K562 (cell line): ENCODE results near the gene MCIDAS. TPM values are rescaled to one million over a fixed set of nuclear protein-coding genes. Genes with fewer than 3 reads are reported as not detected.

Source experiments
- ATAC-seq: fragments of 200-7000 bp; cut with Tn5 transposase; 3 replicates; pipeline ENCODE4 v1.9.1; 2020; ENCODE audit warnings: moderate library complexity
- BruUV-seq: library from RNA; stranded (reverse); fragments of 400-500 nt; replicated peaks from 2 replicates; lab custom pipeline; 2021; lab: Mats Ljungman, UMichigan
- CTCF ChIA-PET: fragments of 300-600 bp; formaldehyde crosslinking; extraction: SDS; loops from one replicate; lab custom pipeline; 2021; ENCODE audit warnings: low intra/inter-chr PET ratio; lab: Yijun Ruan, JAX
- POLR2A ChIA-PET: fragments of 300-600, 350-650 bp; sonication (Branson Sonifier 250); formaldehyde crosslinking; extraction: SDS; loops from one replicate; lab custom pipeline; 2021; ENCODE audit warnings: antibody characterized with exemption, inconsistent platforms; lab: Yijun Ruan, JAX
- DNase-seq, 4 experiments: peaks; one replicate each; pipeline versions ENCODE4 v3.0.0 to v3.0.0-alpha.2; 2011 to 2018; ENCODE audit warnings: low spot score in 3 of 4, mixed read lengths in 3 of 4; ENCODE audit errors: extremely low read depth in 1 of 4
- FAIRE-seq: peaks from 2 replicates; lab custom pipeline; 2011; peaks lifted over from hg19 to GRCh38; lab: Jason Lieb, UNC
- H2AFZ ChIP-seq: 2 replicates; pipeline ENCODE4 v1.6.0; 2011; ENCODE audit warnings: low read depth, low read length, control low read depth, inconsistent platforms
- H3K27ac ChIP-seq: fragments of 200-600 bp; 3 replicates; pipeline ENCODE4 v1.8.0; 2011; ENCODE audit warnings: low read depth, mild to moderate bottlenecking, control low read depth, inconsistent platforms, low read length, moderate library complexity, mixed read lengths; ENCODE audit errors: extremely low read depth
- H3K27me3 ChIP-seq, 2 experiments: fragments of 300-600 bp in 1 of 2; 2 replicates in 1 of 2; 3 replicates in 1 of 2; pipeline versions ENCODE4 v1.6.0 to v1.8.0; 2011; ENCODE audit warnings: inconsistent platforms in 2 of 2, low read length in 2 of 2, mild to moderate bottlenecking in 1 of 2, mixed read lengths in 1 of 2, moderate library complexity in 1 of 2; ENCODE audit not compliant: control insufficient read depth in 2 of 2, insufficient read depth in 2 of 2
- H3K36me3 ChIP-seq: fragments of 300-600 bp; 3 replicates; pipeline ENCODE4 v1.8.0; 2011; ENCODE audit warnings: mild to moderate bottlenecking, low read length, inconsistent platforms; ENCODE audit not compliant: control insufficient read depth, insufficient read depth
- H3K4me1 ChIP-seq, 2 experiments: fragments of 200-600 bp in 1 of 2; replicated peaks in 1 of 2; 2 replicates in 1 of 2; 3 replicates in 1 of 2; pipeline versions ENCODE4 v1.5.1 to v1.8.0; 2011; ENCODE audit warnings: inconsistent platforms in 2 of 2, low read length in 2 of 2, mild to moderate bottlenecking in 1 of 2, mixed read lengths in 1 of 2, moderate library complexity in 1 of 2; ENCODE audit not compliant: control insufficient read depth in 2 of 2, insufficient read depth in 2 of 2
- H3K4me2 ChIP-seq: 2 replicates; pipeline ENCODE4 v1.6.1; 2011; ENCODE audit warnings: low read length, control low read depth, inconsistent platforms, mixed read lengths; ENCODE audit not compliant: insufficient read depth
- H3K4me3 ChIP-seq: fragments of 200-600 bp; sonication (generic), shearing (Covaris generic); 2 replicates; pipeline ENCODE4 v1.5.1; 2016; ENCODE audit warnings: control low read depth, inconsistent platforms
- H3K79me2 ChIP-seq: fragments of 200-600 bp; 3 replicates; pipeline ENCODE4 v1.8.0; 2011; ENCODE audit warnings: low read length, inconsistent platforms; ENCODE audit not compliant: control insufficient read depth, insufficient read depth
- H3K9ac ChIP-seq, 2 experiments: 2 replicates each; pipeline versions ENCODE4 v1.6.0 to v1.6.1; 2011; ENCODE audit warnings: low read depth in 2 of 2, low read length in 2 of 2, control low read depth in 1 of 2, inconsistent platforms in 1 of 2, mild to moderate bottlenecking in 1 of 2, mixed read lengths in 1 of 2; ENCODE audit not compliant: insufficient read depth in 1 of 2
- H3K9me1 ChIP-seq: one replicate; pipeline ENCODE4 v1.6.0; 2011; ENCODE audit warnings: inconsistent platforms, mild to moderate bottlenecking, low read length, moderate library complexity; ENCODE audit not compliant: control insufficient read depth, insufficient read depth
- H3K9me3 ChIP-seq: replicated peaks from 2 replicates; pipeline ENCODE4 v1.5.1; 2011; ENCODE audit warnings: low read depth, low read length, inconsistent platforms; ENCODE audit not compliant: control insufficient read depth, insufficient read depth
- H4K20me1 ChIP-seq: replicated peaks from 2 replicates; pipeline ENCODE4 v1.6.1; 2011; ENCODE audit warnings: low read length, inconsistent platforms, mixed read lengths; ENCODE audit not compliant: control insufficient read depth, insufficient read depth
- HNRNPH1 ChIP-seq: fragments of 200-400 bp; formaldehyde crosslinking; optimal IDR thresholded peaks from 2 replicates; pipeline ENCODE3; 2017; ENCODE audit warnings: low read depth, mild to moderate bottlenecking, low read length, moderate library complexity
- MCM5 ChIP-seq: fragments of 450-650 bp; IDR thresholded peaks from 2 replicates; pipeline ENCODE4 v1.6.1; 2016; ENCODE audit warnings: low read depth
- MTA1 ChIP-seq: fragments of 450-650 bp; IDR thresholded peaks from 2 replicates; pipeline ENCODE4 v1.6.1; 2017; ENCODE audit warnings: borderline replicate concordance
- MYNN ChIP-seq, 2 experiments: sonication (generic); formaldehyde crosslinking in 1 of 2; IDR thresholded peaks; 2 replicates each; pipeline versions ENCODE4 v1.5.0 to v1.6.1; 2016 to 2020; ENCODE audit warnings: antibody characterized with exemption in 1 of 2, missing genetic modification reagents in 1 of 2
- NEUROD1 ChIP-seq: fragments of 150-350 bp; IDR thresholded peaks from 2 replicates; pipeline ENCODE4 v1.6.1; 2014; ENCODE audit warnings: borderline replicate concordance, low read length, low read depth; ENCODE audit not compliant: partially characterized antibody
- in situ Hi-C: fragments of 300-500 bp; cut with MboI; formaldehyde crosslinking; loops from 4 replicates; pipeline ENCODE4 v1.15.0; 2018; ENCODE audit warnings: inconsistent platforms, mixed read lengths
- intact Hi-C: fragments of 100-400 bp; cut with micrococcal nuclease; formaldehyde crosslinking; loops from 2 replicates; pipeline ENCODE4 v1.14.2; 2022
- polyA plus RNA-seq, 8 experiments: library from polyadenylated mRNA; depleted of rRNA in 4 of 8; stranded (reverse) in 5 of 8; unstranded in 3 of 8; fragments of >200 nt; fragmentation: Nextera tagmentation in 2 of 8; fragmentation: Illumina TruSeq in 1 of 8; extraction: Ambion mirVana in 2 of 8; extraction: Trizol in 1 of 8; gene quantifications; 2 replicates each; pipeline versions ENCODE4 v1.2.1 to v1.2.3, GENCODE V29; 2011 to 2014; ENCODE audit warnings: inconsistent platforms in 1 of 8, missing spikeins in 1 of 8
- total RNA-seq, 7 experiments: library from RNA; depleted of rRNA in 6 of 7; stranded (reverse); fragments of >200 nt in 6 of 7; fragmentation: Illumina TruSeq in 2 of 7; extraction: Trizol in 2 of 7; gene quantifications; 2 replicates each; pipeline versions ENCODE4 v1.2.1 to v1.2.3, GENCODE V29; 2011 to 2021; ENCODE audit warnings: low replicate concordance in 1 of 7
- TF ChIP-seq, protein P1 (sequence below): sonication (generic); formaldehyde crosslinking; IDR thresholded peaks from 2 replicates; pipeline ENCODE4 v1.8.1; 2023; ENCODE audit warnings: mild to moderate bottlenecking, missing genetic modification reagents
- TF ChIP-seq, protein P2 (sequence below): sonication (generic); formaldehyde crosslinking; IDR thresholded peaks from 2 replicates; pipeline ENCODE4 v1.8.1; 2023; ENCODE audit warnings: mild to moderate bottlenecking, missing genetic modification reagents, moderate library complexity
- TF ChIP-seq, protein P3 (sequence below): fragments of 450-650 bp; IDR thresholded peaks from 2 replicates; pipeline ENCODE4 v1.6.1; 2016
- TF ChIP-seq, protein P4 (sequence below): fragments of 450-650 bp; IDR thresholded peaks from 2 replicates; pipeline ENCODE4 v1.6.1; 2016; ENCODE audit warnings: missing biosample characterization, missing genetic modification characterization

Gene MCIDAS
- total and polyA plus RNA-seq, 9 of the 15 experiments (the other 6 are each of a cell fraction or from before 2014, with no cell fraction given) = 0.07 to 1.5 (median 0.69) TPM

DNA sequence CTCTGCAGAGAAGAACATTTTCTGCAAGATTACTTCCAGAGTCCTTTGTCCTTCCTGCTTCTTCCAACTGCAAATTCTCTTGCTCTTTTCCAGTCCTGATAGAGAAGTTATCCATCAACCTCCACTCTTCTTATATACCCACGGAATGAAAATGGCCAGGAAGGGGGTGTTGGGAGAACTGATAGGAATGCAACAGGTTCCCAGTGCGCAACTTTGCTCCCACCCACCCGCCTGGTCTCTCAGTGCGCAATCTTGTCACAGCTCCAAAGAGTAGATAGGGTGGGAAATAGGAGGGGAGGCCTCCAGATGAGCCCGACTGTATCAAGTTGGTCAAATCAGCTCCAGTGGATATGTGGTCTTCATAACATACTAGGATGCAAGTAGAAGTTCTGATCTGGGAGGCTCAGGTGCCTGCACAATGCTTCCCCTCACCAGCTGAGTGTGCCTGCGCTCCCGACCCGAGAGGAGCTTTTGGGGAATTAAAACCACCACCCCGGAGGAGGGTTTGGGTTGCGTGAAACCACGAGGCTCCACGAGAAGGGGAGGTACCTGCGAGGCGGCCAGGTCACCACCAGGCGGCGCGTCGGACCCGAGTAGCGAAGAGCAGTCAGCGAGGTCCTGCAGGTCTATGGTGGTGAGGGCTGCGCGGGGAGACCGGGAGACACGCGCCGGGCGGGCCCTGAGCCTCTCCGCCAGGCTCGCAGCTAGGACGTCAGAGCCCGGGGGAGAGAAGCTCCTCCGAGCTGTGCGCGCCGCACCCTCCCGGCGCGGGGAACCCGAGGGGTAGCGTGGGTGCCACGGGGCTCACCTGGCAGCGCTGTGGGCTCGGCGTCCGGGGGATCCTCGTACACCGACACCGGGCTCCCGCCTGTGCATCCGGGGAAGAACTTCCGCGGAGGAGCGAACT is 835 bp downstream of the MCIDAS start (continued):
- TF ChIP-seq, protein P1, sequence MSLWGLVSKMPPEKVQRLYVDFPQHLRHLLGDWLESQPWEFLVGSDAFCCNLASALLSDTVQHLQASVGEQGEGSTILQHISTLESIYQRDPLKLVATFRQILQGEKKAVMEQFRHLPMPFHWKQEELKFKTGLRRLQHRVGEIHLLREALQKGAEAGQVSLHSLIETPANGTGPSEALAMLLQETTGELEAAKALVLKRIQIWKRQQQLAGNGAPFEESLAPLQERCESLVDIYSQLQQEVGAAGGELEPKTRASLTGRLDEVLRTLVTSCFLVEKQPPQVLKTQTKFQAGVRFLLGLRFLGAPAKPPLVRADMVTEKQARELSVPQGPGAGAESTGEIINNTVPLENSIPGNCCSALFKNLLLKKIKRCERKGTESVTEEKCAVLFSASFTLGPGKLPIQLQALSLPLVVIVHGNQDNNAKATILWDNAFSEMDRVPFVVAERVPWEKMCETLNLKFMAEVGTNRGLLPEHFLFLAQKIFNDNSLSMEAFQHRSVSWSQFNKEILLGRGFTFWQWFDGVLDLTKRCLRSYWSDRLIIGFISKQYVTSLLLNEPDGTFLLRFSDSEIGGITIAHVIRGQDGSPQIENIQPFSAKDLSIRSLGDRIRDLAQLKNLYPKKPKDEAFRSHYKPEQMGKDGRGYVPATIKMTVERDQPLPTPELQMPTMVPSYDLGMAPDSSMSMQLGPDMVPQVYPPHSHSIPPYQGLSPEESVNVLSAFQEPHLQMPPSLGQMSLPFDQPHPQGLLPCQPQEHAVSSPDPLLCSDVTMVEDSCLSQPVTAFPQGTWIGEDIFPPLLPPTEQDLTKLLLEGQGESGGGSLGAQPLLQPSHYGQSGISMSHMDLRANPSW (CRISPR knock-in tag) = no peak; the same call in 1 of the 2 replicates
- TF ChIP-seq HNRNPH1 = no peak
- TF ChIP-seq NEUROD1 = no peak

DNA sequence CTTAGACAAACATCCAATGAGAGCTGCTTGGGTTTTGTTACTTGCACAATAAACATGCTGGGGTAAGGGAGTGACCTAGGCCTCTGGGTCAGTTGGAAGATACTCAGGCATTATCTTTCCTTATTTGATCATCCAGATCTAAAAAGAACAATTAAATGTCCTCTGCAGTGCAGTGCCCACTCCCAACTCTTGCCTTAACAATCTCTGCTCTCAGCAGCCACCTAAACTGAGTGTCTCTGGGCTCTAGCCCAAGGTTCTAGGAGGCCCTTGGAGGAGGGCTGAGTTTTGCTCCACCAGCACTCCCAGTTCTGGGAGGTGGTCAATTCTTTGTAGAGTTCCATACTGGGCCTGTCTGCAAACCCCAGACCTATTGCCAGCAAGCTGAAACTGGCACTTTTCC is 1.8 kb downstream of the MCIDAS start:
- H3K4me3 ChIP-seq = no peak overlapping the region
- POLR2A ChIA-PET = no interaction called here
- no peak overlapping the region for H3K27ac ChIP-seq
- no peaks in the 10 kb centered on the region for H3K9me3 ChIP-seq
- no peak for DNase-seq
- no peaks in the 10 kb centered on the region for H3K79me2 ChIP-seq
- H3K36me3 ChIP-seq = no peaks in the 10 kb centered on the region
- no peak for FAIRE-seq
- H3K9me1 ChIP-seq = peaks cover 3% of the 10 kb centered on the region
- no peaks in the 10 kb centered on the region for H4K20me1 ChIP-seq
- CTCF ChIA-PET = no interaction called here
- peaks cover 6 to 30% of the 10 kb centered on the region in 2 experiments; a peak in 3 of 5 replicates for H3K4me1 ChIP-seq
- no peak overlapping the region for H3K4me2 ChIP-seq
- H3K9ac ChIP-seq = no peak overlapping the region
- no peak for ATAC-seq
- H2AFZ ChIP-seq = no peak overlapping the region
- in situ Hi-C loops (no loop called here), intact Hi-C loops (loop anchor here (5.0 kb wide), 2 partner anchors 53 to 82 kb away; partner anchors contain the start of genes CDC20B, DHX29 and MTREX)
- BruUV-seq = no TSS peak
- H3K27me3 ChIP-seq = peaks cover 2 to 12% of the 10 kb centered on the region in 2 experiments; a peak in 4 of 5 replicates
- TF ChIP-seq MTA1 (no peak), MYNN (IDR thresholded peaks at IDR 0.05) (no peak), MYNN (CRISPR knock-in tag; IDR thresholded peaks at IDR 0.05) (no peak), MCM5 (no peak)
- TF ChIP-seq, protein P2, sequence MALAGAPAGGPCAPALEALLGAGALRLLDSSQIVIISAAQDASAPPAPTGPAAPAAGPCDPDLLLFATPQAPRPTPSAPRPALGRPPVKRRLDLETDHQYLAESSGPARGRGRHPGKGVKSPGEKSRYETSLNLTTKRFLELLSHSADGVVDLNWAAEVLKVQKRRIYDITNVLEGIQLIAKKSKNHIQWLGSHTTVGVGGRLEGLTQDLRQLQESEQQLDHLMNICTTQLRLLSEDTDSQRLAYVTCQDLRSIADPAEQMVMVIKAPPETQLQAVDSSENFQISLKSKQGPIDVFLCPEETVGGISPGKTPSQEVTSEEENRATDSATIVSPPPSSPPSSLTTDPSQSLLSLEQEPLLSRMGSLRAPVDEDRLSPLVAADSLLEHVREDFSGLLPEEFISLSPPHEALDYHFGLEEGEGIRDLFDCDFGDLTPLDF (CRISPR knock-in tag) = no peak
- TF ChIP-seq, protein P3, sequence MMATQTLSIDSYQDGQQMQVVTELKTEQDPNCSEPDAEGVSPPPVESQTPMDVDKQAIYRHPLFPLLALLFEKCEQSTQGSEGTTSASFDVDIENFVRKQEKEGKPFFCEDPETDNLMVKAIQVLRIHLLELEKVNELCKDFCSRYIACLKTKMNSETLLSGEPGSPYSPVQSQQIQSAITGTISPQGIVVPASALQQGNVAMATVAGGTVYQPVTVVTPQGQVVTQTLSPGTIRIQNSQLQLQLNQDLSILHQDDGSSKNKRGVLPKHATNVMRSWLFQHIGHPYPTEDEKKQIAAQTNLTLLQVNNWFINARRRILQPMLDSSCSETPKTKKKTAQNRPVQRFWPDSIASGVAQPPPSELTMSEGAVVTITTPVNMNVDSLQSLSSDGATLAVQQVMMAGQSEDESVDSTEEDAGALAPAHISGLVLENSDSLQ = no peak
- TF ChIP-seq, protein P4, sequence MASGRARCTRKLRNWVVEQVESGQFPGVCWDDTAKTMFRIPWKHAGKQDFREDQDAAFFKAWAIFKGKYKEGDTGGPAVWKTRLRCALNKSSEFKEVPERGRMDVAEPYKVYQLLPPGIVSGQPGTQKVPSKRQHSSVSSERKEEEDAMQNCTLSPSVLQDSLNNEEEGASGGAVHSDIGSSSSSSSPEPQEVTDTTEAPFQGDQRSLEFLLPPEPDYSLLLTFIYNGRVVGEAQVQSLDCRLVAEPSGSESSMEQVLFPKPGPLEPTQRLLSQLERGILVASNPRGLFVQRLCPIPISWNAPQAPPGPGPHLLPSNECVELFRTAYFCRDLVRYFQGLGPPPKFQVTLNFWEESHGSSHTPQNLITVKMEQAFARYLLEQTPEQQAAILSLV = no peak
- TF ChIP-seq, protein P1 (CRISPR knock-in tag) = no peak
